Epithelial cell of esophagus (primary cell): ENCODE measurements around the gene GLRA2.
A peak's percentile ranks its signal among the peaks of the same experiment; 100 is the strongest.

Experiments used
- DNase-seq: peaks from one replicate; pipeline ENCODE4 v3.0.0; 2010; ENCODE audit warnings: low read depth
- H3K4me3 ChIP-seq: 2 replicates; pipeline ENCODE4 v1.5.1; 2011; ENCODE audit warnings: mild to moderate bottlenecking, low read length, control low read depth
- TF ChIP-seq, protein P1 (sequence below): IDR thresholded peaks from 2 replicates; pipeline ENCODE4 v1.5.1; 2011; ENCODE audit warnings: low read depth, mild to moderate bottlenecking, low read length, control low read depth, inconsistent platforms; ENCODE audit not compliant: insufficient read depth; ENCODE audit errors: missing control alignments

Gene GLRA2

DNA sequence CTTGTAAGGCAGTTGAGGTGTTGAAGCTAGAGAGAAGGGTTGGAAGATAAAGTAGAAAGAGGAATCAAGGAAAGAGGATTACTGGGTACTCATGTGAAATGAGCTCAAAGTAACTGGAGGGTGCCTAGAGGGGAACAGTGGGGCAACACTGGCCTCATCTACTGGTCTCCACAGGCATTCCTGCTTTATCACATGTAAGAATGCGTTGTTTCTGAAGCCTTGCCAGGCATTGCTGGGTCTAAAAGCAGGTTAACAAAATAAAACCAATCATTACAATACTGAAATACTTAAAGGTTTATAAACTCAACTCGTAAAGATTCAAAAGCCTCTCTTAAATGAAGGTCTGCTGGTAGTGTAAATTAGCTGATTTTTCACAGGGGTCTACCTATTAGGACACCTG lies 247.6 kb downstream of the GLRA2 start:
- TF ChIP-seq, protein P1, sequence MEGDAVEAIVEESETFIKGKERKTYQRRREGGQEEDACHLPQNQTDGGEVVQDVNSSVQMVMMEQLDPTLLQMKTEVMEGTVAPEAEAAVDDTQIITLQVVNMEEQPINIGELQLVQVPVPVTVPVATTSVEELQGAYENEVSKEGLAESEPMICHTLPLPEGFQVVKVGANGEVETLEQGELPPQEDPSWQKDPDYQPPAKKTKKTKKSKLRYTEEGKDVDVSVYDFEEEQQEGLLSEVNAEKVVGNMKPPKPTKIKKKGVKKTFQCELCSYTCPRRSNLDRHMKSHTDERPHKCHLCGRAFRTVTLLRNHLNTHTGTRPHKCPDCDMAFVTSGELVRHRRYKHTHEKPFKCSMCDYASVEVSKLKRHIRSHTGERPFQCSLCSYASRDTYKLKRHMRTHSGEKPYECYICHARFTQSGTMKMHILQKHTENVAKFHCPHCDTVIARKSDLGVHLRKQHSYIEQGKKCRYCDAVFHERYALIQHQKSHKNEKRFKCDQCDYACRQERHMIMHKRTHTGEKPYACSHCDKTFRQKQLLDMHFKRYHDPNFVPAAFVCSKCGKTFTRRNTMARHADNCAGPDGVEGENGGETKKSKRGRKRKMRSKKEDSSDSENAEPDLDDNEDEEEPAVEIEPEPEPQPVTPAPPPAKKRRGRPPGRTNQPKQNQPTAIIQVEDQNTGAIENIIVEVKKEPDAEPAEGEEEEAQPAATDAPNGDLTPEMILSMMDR, result no peak
- H3K4me3 ChIP-seq, result no peak overlapping the region
- DNase-seq, result no peak

DNA sequence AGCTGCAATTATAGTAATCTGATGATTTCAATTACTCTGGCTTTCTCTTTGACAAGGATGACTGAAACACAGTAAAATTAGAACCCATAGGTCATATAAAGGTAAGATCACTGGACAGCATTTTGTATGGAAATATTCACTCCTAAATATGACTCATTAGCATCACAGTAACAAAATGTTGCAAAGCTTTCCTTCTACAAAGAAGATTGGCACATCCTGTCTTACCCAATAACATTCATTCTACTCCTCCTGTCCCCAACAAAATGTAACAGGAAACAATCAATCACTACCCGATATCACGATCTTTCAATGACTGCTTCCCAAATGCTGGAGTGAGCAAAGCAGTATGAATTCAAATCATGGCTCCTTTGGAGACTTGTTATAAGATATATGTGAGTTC lies 248.2 kb downstream of the GLRA2 start:
- H3K4me3 ChIP-seq, result no peak overlapping the region
- peak; percentile 32 for DNase-seq
- TF ChIP-seq, protein P1, result no peak

DNA sequence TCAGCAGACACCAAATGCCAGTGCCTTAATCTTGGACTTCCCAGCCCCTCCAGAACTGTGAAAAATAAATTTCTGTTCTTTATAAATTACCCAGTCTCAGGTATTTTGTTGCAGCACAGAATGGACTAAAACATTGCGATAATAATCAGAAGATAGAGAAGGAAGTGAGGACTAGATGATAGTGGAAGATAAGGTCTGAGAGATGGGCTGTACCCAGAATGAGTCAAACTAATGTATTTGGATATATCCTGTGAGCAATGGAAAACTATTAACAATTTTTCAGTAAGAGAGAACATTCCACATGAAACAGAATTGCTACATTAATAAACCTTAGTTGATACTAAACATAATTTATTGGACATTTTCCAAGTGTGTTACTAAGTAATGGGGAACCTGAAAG lies 250.2 kb downstream of the GLRA2 start:
- H3K4me3 ChIP-seq, result no peak overlapping the region
- DNase-seq, result no peak
- TF ChIP-seq, protein P1, result no peak
